ENCODE results near the gene SEPTIN5. TPM values are rescaled to one million over a fixed set of nuclear protein-coding genes. Genes with fewer than 3 reads are reported as not detected.

SEPTIN5 gene
- polyA plus RNA-seq, 1 experiment = 38.8 TPM

GRCh38 chr22:19761725-19762567 lies 47.6 kb downstream of the SEPTIN5 start:
- Histone ChIP-seq H3K4me3 (ENCODE audit: low read depth, low read length) (no peak overlapping the region), H3K36me3 (ENCODE audit: control insufficient read depth, insufficient read depth, low read length) (no peaks in the 10 kb centered on the region), H3K27me3 (ENCODE audit: control insufficient read depth, insufficient read depth, low read length) (peaks cover 19% of the 10 kb centered on the region)
- ChIA-PET POLR2A (no interaction called here), CTCF (interaction anchor here (1.2 kb wide), 1 partner anchor 32 kb away, joined by 4 read pairs; no protein-coding TSS in a partner anchor)
- no peak for DNase-seq (ENCODE audit: low read depth)
- TF ChIP-seq, protein P1, sequence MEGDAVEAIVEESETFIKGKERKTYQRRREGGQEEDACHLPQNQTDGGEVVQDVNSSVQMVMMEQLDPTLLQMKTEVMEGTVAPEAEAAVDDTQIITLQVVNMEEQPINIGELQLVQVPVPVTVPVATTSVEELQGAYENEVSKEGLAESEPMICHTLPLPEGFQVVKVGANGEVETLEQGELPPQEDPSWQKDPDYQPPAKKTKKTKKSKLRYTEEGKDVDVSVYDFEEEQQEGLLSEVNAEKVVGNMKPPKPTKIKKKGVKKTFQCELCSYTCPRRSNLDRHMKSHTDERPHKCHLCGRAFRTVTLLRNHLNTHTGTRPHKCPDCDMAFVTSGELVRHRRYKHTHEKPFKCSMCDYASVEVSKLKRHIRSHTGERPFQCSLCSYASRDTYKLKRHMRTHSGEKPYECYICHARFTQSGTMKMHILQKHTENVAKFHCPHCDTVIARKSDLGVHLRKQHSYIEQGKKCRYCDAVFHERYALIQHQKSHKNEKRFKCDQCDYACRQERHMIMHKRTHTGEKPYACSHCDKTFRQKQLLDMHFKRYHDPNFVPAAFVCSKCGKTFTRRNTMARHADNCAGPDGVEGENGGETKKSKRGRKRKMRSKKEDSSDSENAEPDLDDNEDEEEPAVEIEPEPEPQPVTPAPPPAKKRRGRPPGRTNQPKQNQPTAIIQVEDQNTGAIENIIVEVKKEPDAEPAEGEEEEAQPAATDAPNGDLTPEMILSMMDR (IDR thresholded peaks at IDR 0.05; ENCODE audit: insufficient read depth, low read depth, low read length) = no peak

DNA sequence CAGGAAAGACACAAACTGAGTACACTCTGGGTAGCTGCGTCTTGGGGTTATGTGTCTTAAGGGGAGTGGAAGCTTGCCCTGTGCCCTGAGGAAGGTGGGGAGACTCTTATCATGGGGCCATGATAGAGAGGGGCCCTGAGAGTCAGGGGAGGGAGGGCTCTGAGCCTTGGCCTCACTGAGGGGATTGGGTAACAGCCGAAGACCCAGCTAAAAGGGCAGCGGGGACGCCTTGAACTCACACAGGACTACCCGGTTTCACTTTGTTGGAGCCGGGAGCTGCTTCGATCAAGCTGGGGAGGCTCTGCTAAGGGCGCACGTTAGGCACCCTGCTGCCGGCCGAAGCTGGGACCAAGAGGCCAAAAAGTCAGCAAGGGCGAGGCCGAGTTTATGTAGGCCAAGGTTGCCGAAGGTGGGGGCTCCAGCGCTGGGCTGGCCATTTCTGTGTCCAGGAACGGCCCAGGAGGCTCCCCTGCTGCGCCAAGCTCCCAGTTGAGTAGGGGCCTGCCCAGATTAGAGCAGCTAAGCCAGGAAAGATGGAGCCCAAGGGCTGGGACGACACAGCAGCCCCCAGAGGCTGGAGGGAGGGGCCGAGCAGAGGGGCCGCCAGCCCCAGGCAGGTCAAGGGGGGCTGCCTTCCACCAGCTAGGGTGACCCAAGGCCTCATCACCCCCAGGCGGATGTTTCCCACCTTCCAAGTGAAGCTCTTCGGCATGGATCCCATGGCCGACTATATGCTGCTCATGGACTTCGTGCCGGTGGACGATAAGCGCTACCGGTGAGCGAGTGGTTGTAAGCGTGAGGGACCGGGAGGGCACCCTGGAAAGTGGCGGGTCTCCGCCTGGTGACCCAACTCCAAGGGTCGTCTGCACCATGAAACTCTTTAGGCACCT lies 48.5 kb downstream of the SEPTIN5 start:
- Histone ChIP-seq H3K27me3 (ENCODE audit: control insufficient read depth, insufficient read depth, low read length) (peaks cover 15% of the 10 kb centered on the region), H3K4me3 (ENCODE audit: low read depth, low read length) (no peak overlapping the region), H3K36me3 (ENCODE audit: control insufficient read depth, insufficient read depth, low read length) (no peaks in the 10 kb centered on the region)
- TF ChIP-seq, protein P1 (IDR thresholded peaks at IDR 0.05; ENCODE audit: insufficient read depth, low read depth, low read length) = no peak
- CTCF ChIA-PET = interaction anchor here (0.8 to 1.2 kb wide), 2 partner anchors 33 to 150 kb away, joined by 4 read pairs; no protein-coding TSS in a partner anchor
- POLR2A ChIA-PET = no interaction called here
- DNase-seq (ENCODE audit: low read depth) = no peak

DNA sequence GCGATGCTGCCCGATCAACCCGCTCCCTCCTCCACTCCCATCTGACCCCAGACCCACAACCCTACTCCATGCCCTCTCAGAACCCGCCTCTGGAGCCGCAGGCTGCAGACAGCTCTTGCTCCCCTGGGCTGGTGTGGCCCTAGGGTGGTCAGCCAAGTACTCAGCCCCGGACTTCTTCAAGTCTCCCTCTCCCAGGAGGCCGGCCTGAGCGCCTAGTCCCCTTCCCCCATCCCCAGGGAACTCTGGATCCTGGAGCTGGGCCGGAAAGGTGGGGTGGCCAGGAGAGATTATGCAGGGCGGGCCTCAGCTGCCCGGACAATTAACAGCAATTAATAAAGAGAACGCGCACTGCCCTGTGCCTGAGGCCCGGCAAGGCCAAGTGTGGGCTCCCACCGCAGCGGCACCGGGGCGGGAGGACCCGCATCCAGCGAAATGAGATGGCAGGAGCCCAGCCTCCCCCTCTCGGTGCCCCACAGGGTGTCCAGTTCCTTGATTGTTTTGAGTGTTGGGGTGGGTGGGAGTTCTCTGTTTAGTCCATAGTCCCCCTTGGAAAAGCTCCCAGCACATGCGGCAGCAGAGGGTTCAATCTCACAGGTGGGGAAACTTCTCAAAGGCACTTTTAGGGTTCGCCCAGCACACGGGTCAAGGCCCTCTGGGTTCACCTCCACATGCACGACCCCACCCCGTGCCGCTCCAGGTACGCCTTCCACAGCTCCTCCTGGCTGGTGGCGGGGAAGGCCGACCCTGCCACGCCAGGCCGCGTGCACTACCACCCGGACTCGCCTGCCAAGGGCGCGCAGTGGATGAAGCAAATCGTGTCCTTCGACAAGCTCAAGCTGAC lies 49.4 kb downstream of the SEPTIN5 start:
- H3K4me3 ChIP-seq (ENCODE audit: low read depth, low read length) = no peak overlapping the region
- no peaks in the 10 kb centered on the region for H3K36me3 ChIP-seq (ENCODE audit: control insufficient read depth, insufficient read depth, low read length)
- DNase-seq (ENCODE audit: low read depth) = no peak
- CTCF ChIA-PET = interaction anchor here (0.7 to 1.4 kb wide), 4 partner anchors 33 to 150 kb away, joined by 3 to 4 read pairs (median 4); no protein-coding TSS in a partner anchor
- POLR2A ChIA-PET = no interaction called here
- H3K27me3 ChIP-seq (ENCODE audit: control insufficient read depth, insufficient read depth, low read length) = peaks cover 18% of the 10 kb centered on the region
- TF ChIP-seq, protein P1 (IDR thresholded peaks at IDR 0.05; ENCODE audit: insufficient read depth, low read depth, low read length) = no peak

- TF ChIP-seq, protein P1 (IDR thresholded peaks at IDR 0.05; ENCODE audit: insufficient read depth, low read depth, low read length) = no peak
- H3K36me3 ChIP-seq (ENCODE audit: control insufficient read depth, insufficient read depth, low read length) = no peaks in the 10 kb centered on the region
- H3K27me3 ChIP-seq (ENCODE audit: control insufficient read depth, insufficient read depth, low read length) = peaks cover 14% of the 10 kb centered on the region
- CTCF ChIA-PET = interaction anchor here (0.7 to 1.4 kb wide), 2 partner anchors 34 to 44 kb away, joined by 3 to 4 read pairs; no protein-coding TSS in a partner anchor
- POLR2A ChIA-PET = no interaction called here
- H3K4me3 ChIP-seq (ENCODE audit: low read depth, low read length) = no peak overlapping the region
- DNase-seq (ENCODE audit: low read depth) = no peak
Observed at GRCh38 chr22:19764299-19764593, 49.9 kb downstream of the SEPTIN5 start.

Data from BJ (cell line).